WERI-Rb-1 (cell line): Measurements from ENCODE around the gene OR8K3.

Experiments used
- DNase-seq: peaks from one replicate; pipeline ENCODE4 v3.0.0-alpha.2; 2020
- H3K27ac ChIP-seq: fragments of 250-450 bp; sonication (Bioruptor Pico); 2 replicates; pipeline ENCODE4 v1.5.1; 2020; ENCODE audit warnings: mild to moderate bottlenecking, moderate library complexity
- H3K27me3 ChIP-seq: fragments of 250-450 bp; sonication (Bioruptor Pico); 2 replicates; pipeline ENCODE4 v1.5.1; 2021; ENCODE audit warnings: mild to moderate bottlenecking, low read depth, moderate library complexity; ENCODE audit not compliant: insufficient read depth, severe bottlenecking
- H3K36me3 ChIP-seq: fragments of 250-450 bp; sonication (Bioruptor Pico); 2 replicates; pipeline ENCODE4 v1.5.1; 2020; ENCODE audit warnings: mild to moderate bottlenecking, moderate library complexity
- H3K4me3 ChIP-seq: 2 replicates; pipeline ENCODE4 v1.5.1; 2011; ENCODE audit warnings: low read depth, mild to moderate bottlenecking, control low read depth, low read length
- H3K9me3 ChIP-seq: fragments of 250-450 bp; sonication (Bioruptor Pico); 2 replicates; pipeline ENCODE4 v1.5.1; 2021; ENCODE audit warnings: mild to moderate bottlenecking, moderate library complexity; ENCODE audit not compliant: severe bottlenecking
- TF ChIP-seq, protein P1 (sequence below): IDR thresholded peaks from 2 replicates; pipeline ENCODE4 v1.5.1; 2011; ENCODE audit warnings: low read depth, mild to moderate bottlenecking, control low read depth, inconsistent platforms, low read length

Gene OR8K3

DNA sequence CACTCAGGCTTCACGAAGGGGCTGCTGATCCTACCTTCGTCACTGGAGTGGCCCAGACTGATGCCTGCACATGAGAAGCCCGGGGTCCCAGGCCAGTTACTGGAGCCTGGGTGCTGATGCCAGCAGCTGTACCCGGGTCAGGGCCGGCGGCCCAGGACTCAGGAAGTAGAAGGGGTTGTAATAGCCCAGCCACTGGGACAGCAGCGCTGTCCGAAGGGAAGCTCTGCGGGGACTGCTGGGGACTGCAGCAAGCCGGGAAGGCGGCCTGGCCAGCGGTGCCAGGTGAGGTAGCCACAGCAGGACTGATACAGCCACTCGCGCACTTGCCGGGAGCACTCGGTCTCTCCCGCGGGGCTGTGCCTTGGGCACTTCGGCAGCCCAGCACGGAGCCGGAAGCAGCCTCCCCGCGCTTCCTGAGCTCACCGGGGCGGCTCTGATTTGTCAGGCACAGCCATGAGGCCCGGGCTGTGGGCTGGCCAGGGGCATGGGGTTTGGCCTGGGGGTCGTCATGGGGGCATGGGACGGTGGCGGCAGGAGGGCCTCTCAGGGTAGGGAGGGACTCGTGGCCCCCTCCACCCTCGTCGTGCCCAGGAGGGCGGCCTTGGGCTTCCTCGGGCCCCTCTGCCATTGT, 17.0 kb downstream of the OR8K3 start:
- Histone ChIP-seq H3K4me3 (no peak overlapping the region), H3K27me3 (peaks cover 32% of the 10 kb centered on the region), H3K36me3 (no peaks in the 10 kb centered on the region), H3K9me3 (no peaks in the 10 kb centered on the region), H3K27ac (no peak overlapping the region)
- no peak for DNase-seq
- TF ChIP-seq, protein P1, sequence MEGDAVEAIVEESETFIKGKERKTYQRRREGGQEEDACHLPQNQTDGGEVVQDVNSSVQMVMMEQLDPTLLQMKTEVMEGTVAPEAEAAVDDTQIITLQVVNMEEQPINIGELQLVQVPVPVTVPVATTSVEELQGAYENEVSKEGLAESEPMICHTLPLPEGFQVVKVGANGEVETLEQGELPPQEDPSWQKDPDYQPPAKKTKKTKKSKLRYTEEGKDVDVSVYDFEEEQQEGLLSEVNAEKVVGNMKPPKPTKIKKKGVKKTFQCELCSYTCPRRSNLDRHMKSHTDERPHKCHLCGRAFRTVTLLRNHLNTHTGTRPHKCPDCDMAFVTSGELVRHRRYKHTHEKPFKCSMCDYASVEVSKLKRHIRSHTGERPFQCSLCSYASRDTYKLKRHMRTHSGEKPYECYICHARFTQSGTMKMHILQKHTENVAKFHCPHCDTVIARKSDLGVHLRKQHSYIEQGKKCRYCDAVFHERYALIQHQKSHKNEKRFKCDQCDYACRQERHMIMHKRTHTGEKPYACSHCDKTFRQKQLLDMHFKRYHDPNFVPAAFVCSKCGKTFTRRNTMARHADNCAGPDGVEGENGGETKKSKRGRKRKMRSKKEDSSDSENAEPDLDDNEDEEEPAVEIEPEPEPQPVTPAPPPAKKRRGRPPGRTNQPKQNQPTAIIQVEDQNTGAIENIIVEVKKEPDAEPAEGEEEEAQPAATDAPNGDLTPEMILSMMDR, result no peak

DNA sequence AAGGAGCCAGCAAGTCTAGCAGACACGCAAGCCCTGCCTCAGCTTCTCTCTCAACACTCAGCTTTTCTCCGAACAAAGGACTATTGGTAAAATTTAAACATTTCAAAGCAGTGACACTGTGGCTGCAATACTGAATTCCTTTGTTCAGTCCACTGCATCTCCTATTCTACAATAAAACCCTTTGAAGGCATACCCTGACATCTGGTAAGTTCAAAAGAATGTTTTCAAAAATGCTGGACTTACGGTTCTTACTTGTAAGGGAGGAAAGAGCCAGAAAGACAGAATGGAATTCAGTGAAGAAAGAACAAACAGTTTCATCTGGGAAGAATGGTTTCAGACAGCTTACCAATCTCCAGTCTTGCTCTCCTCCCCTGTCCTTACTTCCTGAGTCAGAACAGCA, 18.2 kb downstream of the OR8K3 start:
- H3K27ac ChIP-seq, result no peak overlapping the region
- peaks cover 28% of the 10 kb centered on the region for H3K27me3 ChIP-seq
- no peaks in the 10 kb centered on the region for H3K36me3 ChIP-seq
- no peak for DNase-seq
- no peak overlapping the region for H3K4me3 ChIP-seq
- no peaks in the 10 kb centered on the region for H3K9me3 ChIP-seq
- TF ChIP-seq, protein P1, result no peak

DNA sequence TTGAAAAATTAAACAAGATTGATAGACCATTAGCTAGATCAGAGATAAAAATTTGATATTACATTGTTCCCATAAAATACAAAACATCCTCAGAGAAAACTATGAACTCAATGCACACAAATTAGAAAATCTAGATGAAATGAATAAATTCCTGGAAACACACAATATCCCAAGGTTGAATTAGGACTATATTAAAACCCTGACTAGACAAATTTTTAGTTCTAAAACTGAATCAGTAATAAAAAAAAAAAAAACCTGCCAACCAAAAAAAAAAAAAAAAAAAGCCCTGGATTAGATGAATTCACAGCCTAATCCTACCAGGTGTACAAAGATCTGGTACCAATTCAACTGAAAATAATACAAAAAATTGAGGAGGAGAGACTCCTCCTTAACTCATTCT, 25.3 kb downstream of the OR8K3 start:
- Histone ChIP-seq H3K27ac (no peak overlapping the region), H3K36me3 (no peaks in the 10 kb centered on the region), H3K27me3 (no peaks in the 10 kb centered on the region), H3K9me3 (no peaks in the 10 kb centered on the region), H3K4me3 (no peak overlapping the region)
- no peak for DNase-seq
- TF ChIP-seq, protein P1, result no peak

DNA sequence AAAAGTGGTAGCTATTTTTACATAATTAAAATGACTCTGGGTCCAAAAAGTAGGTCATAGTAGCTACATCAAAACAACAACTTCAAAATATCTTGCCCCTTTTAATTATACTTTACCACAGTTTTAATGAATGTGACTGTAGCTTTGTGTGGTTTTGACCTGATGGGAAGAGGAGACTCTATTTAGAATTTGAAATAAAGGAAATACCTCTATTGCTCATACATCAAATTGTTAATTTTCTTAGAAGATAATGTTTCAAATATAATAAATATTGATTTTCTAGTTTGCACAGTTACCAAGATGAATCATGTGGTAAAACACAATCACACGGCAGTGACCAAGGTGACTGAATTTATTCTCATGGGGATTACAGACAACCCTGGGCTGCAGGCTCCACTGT, 30.8 kb downstream of the OR8K3 start, which contains the start of gene OR8K1:
Gene OR8K1, plus strand, starts transcription at position 301 of the 400 bp plus-strand sequence. Its CDS starts 0 bp downstream, at position 301.
- no peak within 1 kb of the TSS for H3K27ac ChIP-seq
- no peak within 1 kb of the TSS for H3K4me3 ChIP-seq
- no peak for DNase-seq
- H3K9me3 ChIP-seq, result no peaks in the 10 kb centered on the region
- H3K36me3 ChIP-seq, result no peaks in the 10 kb centered on the region
- TF ChIP-seq, protein P1, result no peak
- peaks cover 20% of the 10 kb centered on the region for H3K27me3 ChIP-seq

DNA sequence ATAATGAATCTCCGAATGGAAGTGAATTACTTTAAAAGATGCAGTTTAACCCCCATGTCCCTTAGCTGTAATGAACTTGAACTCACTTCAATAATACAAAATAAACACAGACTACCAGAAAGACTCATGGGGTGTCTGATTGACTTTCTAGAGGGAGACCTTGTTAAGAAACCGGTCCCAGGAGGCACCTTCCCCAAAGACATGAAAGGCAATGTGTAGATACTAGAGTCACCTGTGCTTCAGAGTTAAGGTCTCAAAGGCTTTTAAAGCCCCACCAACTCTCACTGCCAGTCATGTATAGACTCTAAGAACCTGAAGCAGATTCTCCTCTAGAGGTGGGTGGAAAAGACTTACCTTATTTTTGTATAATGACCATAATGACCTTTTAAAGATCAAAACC, 39.0 kb downstream of the OR8K3 start, which contains the start of gene OR8J1:
Gene OR8J1, plus strand, starts transcription at position 301 of the 400 bp plus-strand sequence. CDS start 5,956 bp downstream, outside the sequence.
- DNase-seq, result no peak
- TF ChIP-seq, protein P1, result no peak
- Histone ChIP-seq H3K36me3 (no peaks in the 10 kb centered on the region), H3K4me3 (no peak within 1 kb of the TSS), H3K27me3 (peaks cover 22% of the 10 kb centered on the region), H3K9me3 (no peaks in the 10 kb centered on the region), H3K27ac (no peak within 1 kb of the TSS)
